Activated T-helper 1 cell treated with anti-CD3 and anti-CD28 coated beads, Interleukin-2, amount 50 U/mL, for 16 hours (primary cell): Measurements from ENCODE around the gene OPTC.

Source experiments
- DNase-seq, 2 donors: peaks; one replicate each; pipeline ENCODE4 v3.0.0-alpha.2; 2020; ENCODE audit warnings: low read depth in 1 of 2, low spot score in 1 of 2

The OPTC gene

GRCh38 chr1:203490607-203491006 is 3.3 kb upstream of the OPTC start:
- DNase-seq = no peak

- no peak for DNase-seq
These were observed 2.3 kb upstream of the OPTC start for GRCh38 chr1:203491664-203492063.

- no peak for DNase-seq
These were observed 1.7 kb upstream of the OPTC start for GRCh38 chr1:203492082-203492747.

GRCh38 chr1:203492748-203493130 is 1.2 kb upstream of the OPTC start:
- DNase-seq = no peak

GRCh38 chr1:203495845-203496244 is 1.9 kb downstream of the OPTC start:
- DNase-seq = no peak

GRCh38 chr1:203497269-203497777 is 3.4 kb downstream of the OPTC start:
- DNase-seq = no peak

- DNase-seq = no peak
These were observed 5.8 kb downstream of the OPTC start for GRCh38 chr1:203499643-203500278.

- no peak for DNase-seq
These were observed 6.3 kb downstream of the OPTC start for GRCh38 chr1:203500279-203500678.

GRCh38 chr1:203503836-203504235 is 9.9 kb downstream of the OPTC start:
- no peak for DNase-seq

- DNase-seq = peak; percentile 52 to 56
These were observed 10.7 kb downstream of the OPTC start for GRCh38 chr1:203504400-203505250.

- DNase-seq = no peak
These were observed 11.7 kb downstream of the OPTC start for GRCh38 chr1:203505526-203506204.

- DNase-seq = no peak
These were observed 13.1 kb downstream of the OPTC start for GRCh38 chr1:203506858-203507626.

- DNase-seq = no peak
These were observed 13.8 kb downstream of the OPTC start for GRCh38 chr1:203507759-203508158.

- DNase-seq = no peak
These were observed 14.6 kb downstream of the OPTC start for GRCh38 chr1:203508463-203509073.

- no peak for DNase-seq
These were observed 15.2 kb downstream of the OPTC start for GRCh38 chr1:203509135-203509534.

GRCh38 chr1:203511513-203511912 is 17.6 kb downstream of the OPTC start:
- no peak for DNase-seq

GRCh38 chr1:203511930-203512329 is 18.0 kb downstream of the OPTC start:
- DNase-seq = no peak

- no peak for DNase-seq
These were observed 18.5 kb downstream of the OPTC start for GRCh38 chr1:203512517-203512847.

- no peak for DNase-seq
These were observed 19.1 kb downstream of the OPTC start for GRCh38 chr1:203512848-203513584.

- no peak for DNase-seq
These were observed 19.7 kb downstream of the OPTC start for GRCh38 chr1:203513585-203514031.
